Measurements from ENCODE around the gene ETS2.

The ETS2 gene

DNA sequence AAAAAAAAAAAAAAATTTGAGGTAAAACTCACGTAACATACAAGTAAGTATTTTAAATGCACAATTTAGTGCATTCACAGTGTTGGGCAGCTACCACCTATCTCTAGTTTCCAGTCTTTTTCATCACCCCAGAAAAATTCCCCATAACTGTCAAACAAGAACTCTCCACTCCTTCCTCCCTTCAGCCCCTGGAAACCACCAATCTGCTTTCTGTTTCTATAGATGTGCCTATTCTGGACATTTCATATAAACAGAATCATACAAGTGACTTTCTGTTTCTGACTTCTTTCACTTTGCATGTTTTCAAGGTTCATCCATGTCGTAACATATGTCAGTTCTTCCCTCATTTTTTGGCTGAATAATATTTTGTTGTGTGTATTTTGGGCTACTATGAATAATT lies 24.9 kb upstream of the ETS2 start:
- peak; percentile 58 for DNase-seq

DNA sequence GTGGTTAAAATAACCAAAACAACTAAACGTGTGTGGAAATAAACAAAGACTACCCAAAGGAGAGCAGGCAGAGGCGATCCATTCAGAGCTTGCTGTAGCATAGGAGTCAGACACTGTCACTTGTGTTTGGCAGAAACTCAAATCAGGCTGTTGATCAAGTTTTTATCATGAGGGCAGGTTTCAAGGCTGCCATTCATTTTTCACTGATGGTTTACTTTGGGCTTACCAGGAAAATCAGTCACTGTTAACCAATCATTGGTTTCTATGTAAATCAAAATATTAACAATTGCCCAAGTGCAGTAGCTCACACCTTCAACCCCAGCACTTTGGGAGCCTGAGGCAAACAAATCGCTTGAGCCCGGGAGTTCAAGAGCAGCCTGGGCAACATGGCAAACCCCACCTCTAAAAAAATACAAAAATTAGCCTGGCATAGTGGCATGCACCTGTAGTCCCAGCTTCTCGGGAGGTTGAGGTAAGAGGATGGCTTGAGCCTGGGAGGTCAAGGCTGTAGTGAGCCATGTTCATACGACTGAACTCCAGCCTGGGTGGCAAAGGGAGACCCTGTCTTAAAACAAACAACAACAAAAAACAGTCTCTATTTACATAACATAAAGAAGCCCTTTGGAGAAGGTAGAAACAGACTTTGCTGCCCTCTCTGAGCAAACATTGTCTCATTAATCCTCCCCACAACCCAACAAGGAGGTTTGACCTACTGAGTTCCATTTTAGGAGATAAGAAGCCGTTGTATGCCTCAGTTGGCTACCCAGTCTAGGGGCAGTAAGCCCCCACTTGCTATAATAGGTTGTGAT lies 21.1 kb upstream of the ETS2 start:
- no peak for DNase-seq

GRCh38 chr21:38785483-38785882 lies 20.2 kb upstream of the ETS2 start:
- DNase-seq = no peak

DNA sequence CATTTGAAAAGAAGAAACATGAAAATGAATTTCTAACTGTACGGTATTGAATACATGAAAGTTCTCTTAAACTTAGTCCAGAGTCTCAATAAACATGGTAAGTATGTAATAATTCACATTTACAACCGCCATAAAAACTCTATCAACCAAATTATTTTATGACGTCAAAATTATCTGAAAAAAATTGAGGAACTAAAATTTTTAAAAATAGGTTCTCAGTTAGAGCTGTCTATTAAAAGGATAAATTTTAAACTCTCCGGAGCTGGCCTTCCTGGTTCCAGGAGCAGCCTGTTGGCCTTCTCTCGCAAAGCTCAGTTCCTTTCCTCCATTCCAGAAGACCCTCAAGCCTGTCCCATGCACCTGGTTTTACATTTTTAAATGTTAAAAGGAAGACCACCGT lies 18.7 kb upstream of the ETS2 start:
- no peak for DNase-seq

GRCh38 chr21:38787461-38788274 lies 18.1 kb upstream of the ETS2 start:
- peak; percentile 46 for DNase-seq

DNA sequence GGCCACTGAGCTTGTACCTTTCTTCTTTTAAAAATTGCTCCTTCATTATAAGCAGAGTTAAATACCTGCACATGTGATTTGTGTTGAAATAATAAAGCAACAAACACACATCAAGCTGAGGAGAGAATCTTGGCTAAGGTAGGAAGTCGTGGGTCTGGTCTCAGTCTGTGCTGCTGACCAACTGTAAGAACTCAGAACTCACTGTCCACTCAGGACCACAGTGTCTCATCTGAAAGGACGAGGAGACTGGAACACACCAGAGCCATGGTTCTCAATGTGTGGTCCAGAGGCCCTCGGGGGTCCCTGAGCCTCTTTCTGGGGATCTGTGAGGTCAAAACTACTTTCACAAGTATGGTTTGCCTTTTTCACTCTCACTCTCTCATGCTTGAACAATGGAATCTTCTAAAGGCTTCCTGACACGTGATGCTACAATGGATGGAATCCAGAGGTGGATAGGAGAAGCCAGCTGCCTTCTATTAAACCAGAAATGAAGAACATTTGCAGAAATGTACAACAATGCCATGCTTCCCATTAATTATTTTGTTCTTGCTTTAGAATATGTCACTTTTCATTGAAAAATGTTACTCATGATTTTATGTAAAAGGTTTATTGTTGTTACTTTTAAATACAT lies 17.3 kb upstream of the ETS2 start:
- no peak for DNase-seq

DNA sequence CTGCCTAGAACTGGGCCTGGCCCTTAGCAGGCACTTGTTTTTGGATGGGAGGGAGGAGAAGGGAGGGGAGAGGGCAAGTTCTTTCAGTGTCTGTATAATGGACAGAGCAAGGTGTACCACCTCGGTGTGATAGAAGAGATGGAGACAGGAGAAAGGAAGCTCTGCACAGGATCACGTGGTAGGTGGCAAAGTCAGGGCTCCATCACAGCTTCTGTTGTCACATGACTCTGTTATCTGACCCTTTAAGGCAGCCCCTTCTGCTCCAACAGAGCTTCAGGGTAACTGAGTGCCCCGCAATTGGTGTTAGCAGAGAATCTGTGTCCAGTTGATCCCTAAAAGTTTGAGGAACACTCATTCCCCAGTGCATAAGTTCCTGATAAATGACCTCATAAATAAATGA lies 16.5 kb upstream of the ETS2 start:
- DNase-seq = no peak

DNA sequence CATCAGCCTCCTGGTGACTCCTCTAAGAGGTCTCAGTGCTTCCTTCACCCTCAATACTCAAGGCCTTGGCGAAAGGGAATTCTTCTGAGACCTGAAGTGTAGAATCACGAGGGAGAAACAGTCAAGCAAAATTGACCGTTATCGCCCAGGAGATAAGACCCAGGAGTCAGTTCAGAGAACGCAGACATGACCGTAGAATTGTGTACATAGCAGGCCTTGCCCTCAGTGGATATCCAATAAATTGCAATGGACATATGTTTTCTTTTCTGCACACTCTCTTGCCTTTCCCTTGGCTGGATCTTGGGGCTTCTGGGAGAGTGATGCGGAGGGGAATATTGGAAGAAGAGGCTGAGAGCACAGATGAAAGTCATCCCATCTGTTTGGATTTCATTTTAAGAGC lies 15.7 kb upstream of the ETS2 start:
- DNase-seq = no peak

GRCh38 chr21:38790961-38791360 lies 14.8 kb upstream of the ETS2 start:
- DNase-seq = no peak

- DNase-seq = no peak
These were observed 12.9 kb upstream of the ETS2 start for GRCh38 chr21:38792676-38793459.

- DNase-seq = no peak
These were observed 11.6 kb upstream of the ETS2 start for GRCh38 chr21:38793926-38794713.

- no peak for DNase-seq
These were observed 10.8 kb upstream of the ETS2 start for GRCh38 chr21:38794978-38795377.

DNA sequence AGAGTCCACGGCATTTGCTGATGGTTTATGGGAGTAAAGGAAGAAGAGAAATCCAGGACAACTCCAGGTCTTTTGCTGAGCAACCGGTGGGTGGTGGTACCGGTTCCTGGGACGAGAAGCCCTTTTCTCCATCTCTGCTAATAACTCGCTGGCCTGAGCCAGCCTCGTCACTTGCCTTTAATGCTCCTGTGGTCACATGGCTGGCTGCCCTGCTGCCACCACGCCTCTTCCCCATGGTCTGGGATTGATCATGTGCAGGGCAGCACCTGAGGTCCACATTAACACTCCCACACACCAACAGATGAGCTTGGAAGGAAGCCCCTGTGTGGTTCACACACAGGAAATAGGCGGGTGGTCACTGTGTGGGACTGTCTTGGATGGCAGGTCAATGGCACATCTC lies 10.3 kb upstream of the ETS2 start:
- no peak for DNase-seq

GRCh38 chr21:38796424-38796823 lies 9.3 kb upstream of the ETS2 start:
- no peak for DNase-seq

DNA sequence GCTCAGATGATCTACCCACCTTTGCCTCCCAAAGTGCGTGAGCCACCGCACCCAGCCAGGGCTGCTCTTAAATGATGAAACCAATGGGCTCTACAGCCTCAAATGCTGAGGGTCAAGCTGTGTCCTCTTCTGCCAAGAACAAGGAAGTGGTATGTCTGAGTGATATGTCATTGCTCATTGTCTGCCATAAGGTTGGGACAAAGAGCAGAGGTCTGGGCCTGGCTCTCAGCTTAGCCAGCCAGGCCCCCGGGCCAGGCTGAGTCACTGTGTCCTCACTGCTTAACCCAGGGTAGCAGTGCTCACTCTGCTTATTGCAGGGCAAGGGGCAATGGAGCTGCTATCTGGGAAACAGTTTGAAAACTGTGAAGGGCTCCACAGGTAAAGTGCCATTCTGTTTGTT lies 8.3 kb upstream of the ETS2 start:
- DNase-seq = no peak

- DNase-seq = no peak
These were observed 7.6 kb upstream of the ETS2 start for GRCh38 chr21:38798081-38798480.

- DNase-seq = peak; percentile 58
These were observed 7.2 kb upstream of the ETS2 start for GRCh38 chr21:38798481-38798882.

GRCh38 chr21:38800046-38800758 lies 5.5 kb upstream of the ETS2 start:
- no peak for DNase-seq

DNA sequence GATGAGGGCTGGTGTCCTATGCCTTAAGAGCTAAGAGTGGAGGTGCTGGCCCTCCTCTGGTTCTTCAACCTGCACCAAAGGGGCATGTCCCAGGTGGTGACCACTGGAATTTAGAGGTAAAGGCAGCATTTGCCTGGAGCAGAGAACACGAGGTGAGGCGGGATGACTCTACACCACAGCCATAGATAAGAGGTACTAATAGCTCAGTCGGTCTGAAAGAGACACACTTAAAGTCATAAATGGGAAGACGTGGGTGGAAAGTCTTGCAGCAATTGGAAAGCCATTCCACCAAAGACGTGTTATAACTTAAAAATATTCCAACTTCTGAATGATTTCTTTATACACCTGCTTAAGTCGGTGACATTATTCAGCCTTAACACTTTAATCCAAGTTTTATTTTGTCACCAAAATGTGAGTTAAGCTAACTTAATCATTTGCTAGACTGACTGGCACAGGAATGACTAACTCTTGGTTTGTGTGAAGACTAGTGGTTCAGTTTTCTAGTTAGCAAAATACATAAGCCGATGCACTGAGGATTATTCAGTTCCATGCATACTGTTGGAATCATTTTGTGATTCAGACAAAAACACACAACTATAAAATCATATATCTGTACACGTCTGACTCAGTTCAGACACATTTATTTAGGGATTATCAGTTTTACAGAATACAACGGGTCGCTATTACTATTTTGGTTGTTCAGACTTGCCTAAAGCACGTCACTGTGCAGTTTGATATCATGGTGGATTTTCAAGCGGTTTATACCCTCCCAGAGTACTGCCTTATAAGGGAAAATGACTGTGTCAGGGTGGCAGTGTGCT lies 4.6 kb upstream of the ETS2 start:
- DNase-seq = no peak
